Right lobe of liver (tissue), 6 donors: ENCODE results near the gene IGF2BP1. TPM values are rescaled to one million over a fixed set of nuclear protein-coding genes. Genes with fewer than 3 reads are reported as not detected.

Source experiments
- ATAC-seq, 4 donors: fragments of 200-7000 bp; cut with Tn5 transposase; one replicate each; pipeline ENCODE4 v1.9.1; 2020; ENCODE audit warnings: mild to moderate bottlenecking in 4 of 4, moderate library complexity in 4 of 4
- DNase-seq, 3 donors: peaks; one replicate each; pipeline ENCODE4 v3.0.0-alpha.2; 2020
- H3K27ac ChIP-seq, 3 donors: fragments of 200-600 bp; one replicate each; pipeline ENCODE4 v1.8.0; 2022
- H3K27me3 ChIP-seq, 2 donors: fragments of 200-600 bp; one replicate each; pipeline ENCODE4 v1.8.0; 2022
- H3K36me3 ChIP-seq, 4 donors: fragments of 200-600 bp; sonication (generic) in 1 of 4; one replicate each; pipeline versions ENCODE4 v1.5.1 to v1.8.0; 2017 to 2022; ENCODE audit warnings: control low read depth in 1 of 4
- H3K4me1 ChIP-seq, 4 donors: fragments of 200-600 bp; sonication (generic) in 1 of 4; one replicate each; pipeline versions ENCODE4 v1.5.1 to v1.8.0; 2017 to 2022; ENCODE audit warnings: control low read depth in 1 of 4
- H3K4me3 ChIP-seq, 3 donors: fragments of 200-600 bp; one replicate each; pipeline ENCODE4 v1.8.0; 2022
- H3K9me3 ChIP-seq, 4 donors: fragments of 200-600 bp; sonication (generic) in 1 of 4; one replicate each; pipeline versions ENCODE4 v1.5.1 to v1.8.0; 2017 to 2022; ENCODE audit warnings: control low read depth in 1 of 4
- POLR2A ChIP-seq: fragments of 450-650 bp; IDR thresholded peaks from one replicate; pipeline ENCODE4 v1.6.1; 2017; ENCODE audit warnings: antibody characterized with exemption, mild to moderate bottlenecking
- WGBS: methylation state at CpG from one replicate; pipeline ENCODE4 v1.1.6; 2018; ENCODE audit warnings: low coverage, low lambda C conversion rate; ENCODE audit not compliant: insufficient coverage; ENCODE audit errors: missing lambda C conversion rate; 5-methylcytosine and 5-hydroxymethylcytosine counted together
- intact Hi-C, 2 donors: fragments of 100-400 bp; cut with DNase I; formaldehyde crosslinking; loops; one replicate each; pipeline versions ENCODE4 v1.11.2 to v1.14.1; 2022
- total RNA-seq, 6 experiments: library from RNA; depleted of rRNA in 2 of 6; stranded (reverse); fragments of >200 nt in 2 of 6; fragmentation: NEBNext Ultra II Directional in 3 of 6; extraction: Animal tissue kit (Norgen Biotek cat#: 25700) in 3 of 6; gene quantifications; one replicate each; pipeline versions ENCODE4 v1.1.0 to v1.2.4, GENCODE V29; 2016 to 2023
- TF ChIP-seq, protein P1 (sequence below), 4 donors: fragments of 200-600 bp in 3 of 4; fragments of 450-650 bp in 1 of 4; IDR thresholded peaks; one replicate each; pipeline versions ENCODE4 v1.5.1 to v1.8.0; 2016 to 2022; ENCODE audit warnings: antibody characterized with exemption in 4 of 4, mild to moderate bottlenecking in 2 of 4
- donor health status: DM: no; HTN: yes; CAD: no.
- donor health status: DM: no; HTN: no; CAD: no.
- donor health status: DM: no; HTN: no; CAD: no.
- donor health status: DM: no; HTN: yes; CAD: no.
- donor health status: DM: no; HTN: yes; CAD: no.

The IGF2BP1 gene
- total RNA-seq, 6 experiments from 2014 or later: 0.56 TPM; not detected in 5

DNA sequence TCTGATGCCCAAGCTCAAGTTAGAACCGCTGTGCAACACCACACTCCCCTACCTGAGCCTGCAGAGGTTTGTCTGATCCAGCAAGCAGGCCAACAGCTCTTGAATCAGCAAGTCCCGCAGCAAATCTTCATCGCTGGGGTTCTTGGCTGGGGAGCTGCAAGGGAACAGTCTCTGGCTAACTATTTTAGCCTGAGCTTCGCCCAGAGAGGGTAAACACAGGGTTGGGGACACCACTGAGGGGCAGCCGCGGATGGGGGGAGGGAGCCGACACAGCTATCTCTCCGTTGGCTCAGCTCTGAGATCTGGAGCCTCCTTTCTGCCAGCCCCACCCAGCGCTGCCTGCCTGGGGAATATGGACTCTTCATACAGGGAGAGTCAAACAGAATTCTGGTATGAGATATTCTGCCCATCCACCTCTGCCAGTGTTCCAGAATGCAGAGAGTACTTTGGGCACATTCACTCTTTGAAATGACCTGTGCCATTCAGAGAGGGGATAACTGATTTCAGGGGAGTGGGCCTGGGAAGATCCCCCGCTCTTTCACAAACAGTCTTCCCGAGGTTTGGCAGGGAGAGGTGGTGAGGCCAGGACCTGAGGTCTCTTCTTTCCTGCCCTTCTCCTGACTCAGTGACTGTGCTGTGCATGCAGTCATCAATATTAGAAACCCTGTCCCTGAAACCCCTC is 36.2 kb upstream of the IGF2BP1 start:
- no peaks in the 10 kb centered on the region for H3K9me3 ChIP-seq
- no peak overlapping the region for H3K4me3 ChIP-seq
- no peaks in the 10 kb centered on the region for H3K36me3 ChIP-seq
- H3K27me3 ChIP-seq: no peaks in the 10 kb centered on the region
- intact Hi-C loops: no loop called here
- no peak for TF ChIP-seq POLR2A
- TF ChIP-seq, protein P1, sequence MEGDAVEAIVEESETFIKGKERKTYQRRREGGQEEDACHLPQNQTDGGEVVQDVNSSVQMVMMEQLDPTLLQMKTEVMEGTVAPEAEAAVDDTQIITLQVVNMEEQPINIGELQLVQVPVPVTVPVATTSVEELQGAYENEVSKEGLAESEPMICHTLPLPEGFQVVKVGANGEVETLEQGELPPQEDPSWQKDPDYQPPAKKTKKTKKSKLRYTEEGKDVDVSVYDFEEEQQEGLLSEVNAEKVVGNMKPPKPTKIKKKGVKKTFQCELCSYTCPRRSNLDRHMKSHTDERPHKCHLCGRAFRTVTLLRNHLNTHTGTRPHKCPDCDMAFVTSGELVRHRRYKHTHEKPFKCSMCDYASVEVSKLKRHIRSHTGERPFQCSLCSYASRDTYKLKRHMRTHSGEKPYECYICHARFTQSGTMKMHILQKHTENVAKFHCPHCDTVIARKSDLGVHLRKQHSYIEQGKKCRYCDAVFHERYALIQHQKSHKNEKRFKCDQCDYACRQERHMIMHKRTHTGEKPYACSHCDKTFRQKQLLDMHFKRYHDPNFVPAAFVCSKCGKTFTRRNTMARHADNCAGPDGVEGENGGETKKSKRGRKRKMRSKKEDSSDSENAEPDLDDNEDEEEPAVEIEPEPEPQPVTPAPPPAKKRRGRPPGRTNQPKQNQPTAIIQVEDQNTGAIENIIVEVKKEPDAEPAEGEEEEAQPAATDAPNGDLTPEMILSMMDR (IDR thresholded peaks at IDR 0.05): no peak
- 22% methylated on average over 7 of the region's 11 CpGs for WGBS
- DNase-seq (no peak), ATAC-seq (no peak)
- no peak overlapping the region for H3K27ac ChIP-seq
- H3K4me1 ChIP-seq: no peaks in the 10 kb centered on the region

DNA sequence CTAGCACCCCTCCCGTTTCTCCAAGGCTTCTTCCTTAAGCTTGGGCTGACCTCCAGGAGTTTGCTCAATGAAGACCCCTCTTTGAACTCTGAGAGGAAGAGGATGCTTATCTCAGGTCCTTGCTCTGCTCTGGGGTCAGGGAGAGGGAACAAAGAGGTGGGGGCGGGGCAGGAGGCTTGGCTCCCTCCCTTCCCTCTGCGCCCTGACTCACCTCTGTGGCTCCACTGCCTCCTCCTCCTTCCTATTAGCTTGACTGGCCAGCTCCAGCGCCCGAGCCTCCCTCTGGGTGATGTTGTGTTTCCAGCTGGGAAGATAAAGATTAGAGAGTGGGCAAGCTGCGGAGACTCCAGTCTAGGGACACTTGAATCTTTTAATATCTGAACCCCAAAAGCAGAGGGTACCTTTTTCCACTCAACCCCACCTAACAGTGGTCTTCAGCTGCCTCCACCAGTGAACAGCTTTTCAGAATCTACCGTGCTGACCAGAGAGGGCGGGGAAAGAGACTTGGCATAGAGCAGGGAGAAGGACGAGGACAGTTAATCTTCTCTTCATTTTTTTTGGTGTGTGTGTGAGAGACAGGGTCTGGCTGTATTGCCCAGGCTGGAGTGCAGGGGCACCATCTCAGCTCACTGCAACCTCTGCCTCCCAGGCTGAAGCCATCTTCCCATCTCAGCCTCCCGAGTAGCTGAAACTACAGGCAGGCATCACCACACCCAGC is 35.5 kb upstream of the IGF2BP1 start:
- WGBS: 29% methylated on average over 7 of the region's 10 CpGs
- TF ChIP-seq POLR2A: no peak
- TF ChIP-seq, protein P1 (IDR thresholded peaks at IDR 0.05): no peak
- Histone ChIP-seq H3K27ac (no peak overlapping the region), H3K4me1 (no peaks in the 10 kb centered on the region), H3K36me3 (no peaks in the 10 kb centered on the region), H3K9me3 (no peaks in the 10 kb centered on the region), H3K4me3 (no peak overlapping the region), H3K27me3 (no peaks in the 10 kb centered on the region)
- intact Hi-C loops: no loop called here
- DNase-seq (no peak), ATAC-seq (no peak)

DNA sequence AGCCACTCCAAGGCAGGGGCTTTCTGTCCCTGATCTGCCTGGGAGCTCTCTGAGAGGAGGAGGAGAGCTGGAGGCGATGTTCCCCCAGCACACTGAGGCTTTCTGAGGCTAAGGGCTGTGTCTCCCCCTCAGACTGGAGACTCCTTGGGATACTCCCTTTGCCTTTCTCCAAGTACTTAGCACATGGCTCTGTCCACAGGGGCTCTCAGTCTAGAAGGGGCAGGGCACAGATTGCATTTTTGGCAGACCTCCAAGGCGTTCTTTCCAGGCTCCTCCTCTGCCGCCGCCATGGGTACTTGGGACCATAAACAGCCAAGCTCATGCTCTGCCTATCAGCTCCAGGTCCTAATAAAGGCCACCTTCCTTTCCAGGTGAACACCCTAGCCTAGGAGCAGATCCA is 27.0 kb upstream of the IGF2BP1 start:
- TF ChIP-seq, protein P1 (IDR thresholded peaks at IDR 0.05): no peak
- TF ChIP-seq POLR2A: no peak
- intact Hi-C loops: loop anchor here in 1 of 2 donors (10.0 kb wide), 1 partner anchor 55 kb away; no protein-coding TSS in a partner anchor
- Histone ChIP-seq H3K9me3 (no peaks in the 10 kb centered on the region), H3K27me3 (no peaks in the 10 kb centered on the region), H3K27ac (no peak overlapping the region), H3K36me3 (no peaks in the 10 kb centered on the region), H3K4me3 (no peak overlapping the region), H3K4me1 (no peaks in the 10 kb centered on the region)
- ATAC-seq: peak in 1 of 4 donors; percentile 18
- no peak for DNase-seq
- WGBS: 33% methylated on average over 1 of the region's 4 CpGs

DNA sequence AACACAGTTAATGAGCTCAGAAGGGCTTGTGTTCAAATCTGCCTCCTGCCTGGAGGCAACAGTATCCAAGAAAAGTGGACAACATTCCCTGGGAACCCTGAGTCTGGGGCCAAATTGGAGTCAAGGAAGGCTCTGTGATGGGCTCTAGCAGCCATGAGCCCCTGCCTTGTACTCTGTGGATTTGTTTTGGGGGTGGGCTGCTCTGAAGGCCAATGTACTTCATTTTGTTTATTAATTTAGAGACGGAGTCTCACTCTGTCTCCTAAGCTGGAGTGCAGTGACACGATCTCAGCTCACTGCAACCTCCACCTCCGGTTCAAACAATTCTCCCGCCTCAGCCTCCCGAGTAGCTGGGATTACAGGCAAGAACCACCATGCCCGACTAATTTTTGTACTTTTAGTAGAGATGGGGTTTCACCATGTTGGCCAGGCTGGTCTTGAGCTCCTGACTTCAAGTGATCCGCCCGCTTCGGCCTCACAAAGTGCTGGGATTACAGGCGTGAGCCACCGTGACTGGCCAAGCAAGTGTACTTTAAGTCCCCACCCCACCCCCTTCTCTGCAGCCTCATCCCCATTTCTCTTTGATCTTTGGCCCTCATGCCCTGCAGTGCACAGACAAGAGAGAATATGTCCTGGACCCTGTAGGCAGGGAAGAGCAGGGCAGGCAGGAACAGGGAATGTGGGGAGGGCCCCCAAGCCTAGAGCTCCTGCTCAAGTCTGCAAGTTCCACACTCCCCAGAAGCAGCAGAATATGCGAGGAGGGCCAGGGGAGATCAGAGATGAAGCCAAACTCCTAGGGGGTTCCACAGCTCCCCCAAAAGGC is 26.1 kb upstream of the IGF2BP1 start:
- H3K36me3 ChIP-seq: no peaks in the 10 kb centered on the region
- H3K4me1 ChIP-seq: no peaks in the 10 kb centered on the region
- DNase-seq (no peak), ATAC-seq (no peak)
- H3K4me3 ChIP-seq: no peak overlapping the region
- intact Hi-C loops: loop anchor here in 1 of 2 donors (10.0 kb wide), 1 partner anchor 56 kb away; no protein-coding TSS in a partner anchor
- no peaks in the 10 kb centered on the region for H3K27me3 ChIP-seq
- 35% methylated on average over 6 of the region's 12 CpGs for WGBS
- no peak overlapping the region for H3K27ac ChIP-seq
- TF ChIP-seq, protein P1 (IDR thresholded peaks at IDR 0.05): no peak
- no peak for TF ChIP-seq POLR2A
- H3K9me3 ChIP-seq: no peaks in the 10 kb centered on the region
